HG03460 (cell line): ENCODE measurements around the gene UBE2D3.
"Not testable (repeated sequence)": the region's sequence is repeated elsewhere in the genome, so short reads cannot be mapped to it uniquely, and the experiment has no call there.

Source experiments
- ATAC-seq: cut with Tn5 transposase; IDR thresholded peaks from one replicate; pipeline ENCODE4 v1.9.1; 2021; ENCODE audit not compliant: unreplicated experiment

UBE2D3 gene

DNA sequence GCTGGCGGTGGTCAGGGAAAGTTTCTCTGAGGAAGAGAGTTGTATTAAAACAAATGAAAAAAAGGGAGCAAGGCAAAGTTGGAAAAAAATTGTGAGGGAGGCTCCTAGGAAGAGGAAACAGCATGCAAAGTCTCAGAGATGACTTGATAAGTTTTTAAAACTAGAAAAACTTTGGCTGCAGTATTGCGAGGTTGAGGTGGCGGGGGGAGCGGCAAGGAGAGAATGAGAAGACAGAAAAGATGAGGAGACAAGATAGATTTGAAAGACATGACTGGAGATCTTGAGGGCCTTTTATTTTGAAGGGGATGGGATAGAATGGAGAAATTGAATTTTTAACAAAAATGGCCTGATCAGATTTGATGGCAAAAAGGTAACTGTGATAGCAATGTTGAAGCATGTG, 4.8 kb upstream of the UBE2D3 start:
- no peak for ATAC-seq

DNA sequence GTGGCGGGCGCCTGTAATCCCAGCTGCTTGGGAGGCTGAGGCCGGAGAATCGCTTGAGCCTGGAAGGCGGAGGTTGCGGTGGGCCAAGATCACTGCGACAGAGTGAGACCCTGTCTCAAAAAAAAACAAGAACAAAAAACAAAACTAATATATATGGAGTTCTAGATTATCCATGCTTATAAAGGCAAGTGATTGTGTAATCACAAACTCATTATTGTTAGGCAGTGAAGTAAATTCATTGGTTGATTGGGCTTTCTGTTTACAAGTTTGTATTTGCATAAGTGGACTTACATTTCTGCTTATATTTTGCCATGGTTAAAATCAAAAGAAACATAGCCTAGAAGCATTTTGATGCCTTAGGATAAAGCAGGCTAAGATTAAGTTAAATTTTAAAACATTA, 2.5 kb upstream of the UBE2D3 start:
- ATAC-seq = no peak

DNA sequence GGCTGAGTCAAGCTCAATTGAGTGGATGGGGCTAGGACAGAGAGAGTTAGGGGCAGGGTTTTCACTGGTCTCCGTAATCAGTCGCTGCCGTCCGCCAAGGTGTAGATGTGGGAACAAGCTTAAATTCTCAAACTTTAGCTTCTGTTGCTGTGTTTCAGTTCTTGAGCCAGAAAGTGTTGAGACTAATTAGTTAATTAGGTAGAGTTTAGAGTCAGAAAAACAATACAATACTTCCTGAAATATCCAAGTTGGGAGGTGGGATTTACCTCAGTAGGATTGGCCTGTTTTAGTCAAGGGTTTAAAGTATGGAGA, 1.1 kb upstream of the UBE2D3 start:
- no peak for ATAC-seq

DNA sequence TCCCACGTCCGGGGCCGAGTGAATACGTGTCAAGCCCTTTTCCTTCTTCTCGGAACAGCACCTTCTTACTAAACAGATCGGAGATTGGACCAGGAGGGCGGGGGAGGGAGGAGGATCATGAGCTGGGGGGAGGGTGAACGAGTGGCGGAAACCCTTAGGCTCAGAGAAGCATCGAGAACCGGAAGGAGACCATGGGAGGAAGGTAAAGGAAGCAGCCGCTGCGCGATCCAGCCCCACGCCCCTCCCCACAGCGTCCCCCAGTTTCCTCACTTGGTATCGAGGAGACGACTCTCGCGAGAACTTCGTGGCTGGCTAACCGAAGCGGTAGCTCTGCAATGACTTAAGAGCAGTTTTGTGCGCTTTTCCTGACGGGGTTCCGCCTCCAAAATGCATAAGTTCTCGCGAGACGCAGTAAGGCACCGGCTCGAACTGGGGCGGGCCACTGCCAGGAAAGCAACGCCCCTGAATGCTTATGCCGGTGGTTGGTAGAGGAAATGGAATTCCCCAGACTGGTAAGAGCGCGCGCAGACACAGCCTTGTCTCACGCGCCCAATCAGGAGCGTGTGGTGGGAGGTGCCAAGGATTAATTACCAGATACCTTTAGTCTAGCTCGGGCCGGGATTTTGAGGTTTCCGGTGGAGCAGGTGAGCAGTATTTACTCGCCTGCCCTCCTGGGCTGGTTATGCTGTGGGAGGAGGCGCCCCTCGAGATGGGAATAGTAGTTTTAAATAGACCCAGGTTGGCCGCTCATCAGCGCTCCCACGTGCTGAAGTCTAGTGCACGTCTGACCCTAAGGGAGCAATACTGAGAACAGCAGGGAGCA, 534 bp upstream of the UBE2D3 start:
- ATAC-seq = peak; percentile 79

- ATAC-seq = no peak
Measured at GRCh38 chr4:102826105-102826889, 1.1 kb downstream of the UBE2D3 start.

GRCh38 chr4:102825261-102826091, 1.9 kb downstream of the UBE2D3 start:
- ATAC-seq = no peak

DNA sequence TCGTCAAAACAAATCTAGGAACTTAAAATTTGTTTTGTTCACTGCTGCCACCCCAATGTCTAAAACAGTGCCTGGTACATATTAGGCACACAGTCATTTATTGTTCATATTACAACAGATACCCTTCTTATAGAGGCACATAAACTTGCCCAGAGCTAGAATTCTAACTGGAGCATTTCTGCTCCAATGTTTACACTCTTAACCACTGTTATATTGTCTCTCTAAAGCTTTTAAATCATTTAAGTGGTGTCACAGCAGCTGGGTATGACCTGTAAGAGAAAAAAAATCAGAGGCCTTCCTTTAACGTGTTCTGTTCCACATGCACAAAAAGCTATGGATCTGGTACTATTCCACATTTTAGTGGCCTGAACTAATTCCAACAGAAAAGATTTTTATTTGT, 3.0 kb downstream of the UBE2D3 start:
- no peak for ATAC-seq

GRCh38 chr4:102823897-102824296, 3.5 kb downstream of the UBE2D3 start:
- ATAC-seq = no peak

- ATAC-seq = no peak
Measured at GRCh38 chr4:102823464-102823863, 3.9 kb downstream of the UBE2D3 start.

GRCh38 chr4:102819588-102820365, 7.6 kb downstream of the UBE2D3 start:
- ATAC-seq = no peak

DNA sequence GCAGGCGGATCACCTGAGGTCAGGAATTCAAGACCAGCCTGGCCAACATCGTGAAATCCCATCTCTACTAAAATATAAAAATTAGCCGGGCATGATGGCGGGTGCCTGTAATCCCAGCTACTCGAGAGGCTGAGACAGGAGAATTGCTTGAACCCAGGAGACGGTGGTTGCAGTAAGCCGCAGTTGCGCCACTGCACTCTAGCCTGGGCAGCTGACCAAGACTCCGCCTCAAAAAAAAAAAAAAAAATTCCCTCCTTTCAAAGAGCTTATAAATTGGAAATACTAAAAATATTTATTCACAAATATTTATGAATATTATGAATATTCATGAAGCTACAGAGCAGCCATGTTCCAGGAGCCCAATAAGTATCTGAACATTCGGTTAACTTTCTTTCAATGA, 8.3 kb downstream of the UBE2D3 start:
- not testable (repeated sequence) for ATAC-seq

- no peak for ATAC-seq
Measured at GRCh38 chr4:102817613-102818268, 9.6 kb downstream of the UBE2D3 start.

GRCh38 chr4:102817021-102817605, 10.2 kb downstream of the UBE2D3 start:
- ATAC-seq = no peak

GRCh38 chr4:102815981-102816380, 11.4 kb downstream of the UBE2D3 start:
- no peak for ATAC-seq

- no peak for ATAC-seq
Measured at GRCh38 chr4:102809691-102810090, 17.7 kb downstream of the UBE2D3 start.

DNA sequence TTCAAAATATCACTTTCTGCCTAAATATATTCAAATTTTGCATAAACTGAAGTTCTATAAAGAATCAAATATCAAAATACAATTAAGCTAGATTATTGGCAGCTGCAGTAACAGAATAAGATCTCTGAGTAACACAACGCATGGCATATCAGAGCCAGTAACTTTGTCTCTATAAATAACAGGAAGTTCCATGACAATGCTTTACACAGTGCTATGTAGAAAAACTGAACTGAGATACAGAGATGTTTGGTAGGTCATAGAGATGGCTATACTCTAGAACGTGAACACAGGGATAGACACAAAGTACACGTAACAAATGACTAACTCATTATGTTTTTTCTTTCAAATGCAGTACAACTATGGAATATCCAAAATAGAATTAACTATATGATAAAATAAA, 18.2 kb downstream of the UBE2D3 start:
- ATAC-seq = peak; percentile 59

DNA sequence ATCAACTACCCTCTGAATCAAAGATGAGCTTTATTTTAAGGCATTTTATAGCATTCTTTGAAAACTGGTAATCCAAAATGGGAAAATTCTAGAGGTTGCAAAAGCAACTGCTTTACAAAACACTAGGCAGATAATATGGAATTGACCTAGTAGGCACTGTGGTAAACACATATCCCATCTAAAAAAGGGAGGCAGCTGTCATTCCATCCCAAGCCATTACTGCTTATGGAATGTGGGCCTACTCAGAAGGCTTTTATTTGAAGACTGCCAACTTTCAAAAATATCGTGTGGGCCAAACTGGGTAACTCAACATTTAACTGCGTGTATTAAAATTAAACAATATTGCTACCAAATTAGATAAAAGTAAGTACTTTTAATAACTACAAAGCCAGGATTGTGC, 19.3 kb downstream of the UBE2D3 start:
- no peak for ATAC-seq

- ATAC-seq = peak; percentile 58
Measured at GRCh38 chr4:102807345-102807744, 20.0 kb downstream of the UBE2D3 start.

- no peak for ATAC-seq
Measured at GRCh38 chr4:102799816-102800215, 27.5 kb downstream of the UBE2D3 start.

DNA sequence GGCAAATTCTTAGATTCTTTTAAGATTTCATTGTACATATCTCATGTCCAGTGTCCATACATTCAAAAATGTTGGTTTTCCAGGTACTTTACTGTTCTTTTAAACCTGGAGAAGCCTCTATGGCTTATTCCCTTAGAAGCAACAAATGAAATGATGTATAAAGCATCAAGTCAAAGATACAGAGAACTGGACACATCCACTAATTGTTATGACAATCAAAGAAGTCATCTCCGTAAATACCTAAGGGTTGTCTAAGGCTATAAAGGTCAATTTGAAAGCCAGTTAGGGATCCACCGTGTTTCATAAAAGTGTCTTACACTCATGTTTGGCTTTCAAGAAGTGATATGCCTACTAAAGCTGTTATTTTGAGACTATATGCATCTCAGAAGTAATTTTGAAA, 32.4 kb downstream of the UBE2D3 start:
- ATAC-seq = no peak
